Activated CD8-positive, alpha-beta memory T cell treated with anti-CD3 and anti-CD28 coated beads for 24 hours (primary cell): ENCODE data around the gene MBD3L2B.

Experiments used
- DNase-seq: peaks from one replicate; pipeline ENCODE4 v3.0.0-alpha.2; 2020

MBD3L2B gene

GRCh38 chr19:7010722-7011593 is 10.3 kb downstream of the MBD3L2B start:
- no peak for DNase-seq

GRCh38 chr19:7007859-7008258 is 13.4 kb downstream of the MBD3L2B start:
- no peak for DNase-seq

GRCh38 chr19:7006135-7006704 is 15.0 kb downstream of the MBD3L2B start:
- no peak for DNase-seq

- DNase-seq: no peak
Measured at GRCh38 chr19:7004313-7004931, 16.8 kb downstream of the MBD3L2B start.

GRCh38 chr19:7000816-7001215 is 20.4 kb downstream of the MBD3L2B start:
- no peak for DNase-seq

- DNase-seq: no peak
Measured at GRCh38 chr19:7000333-7000732, 20.9 kb downstream of the MBD3L2B start.

GRCh38 chr19:6999933-7000332 is 21.3 kb downstream of the MBD3L2B start:
- no peak for DNase-seq

- DNase-seq: no peak
Measured at GRCh38 chr19:6997679-6998445, 23.4 kb downstream of the MBD3L2B start.

GRCh38 chr19:6996810-6997209 is 24.4 kb downstream of the MBD3L2B start:
- no peak for DNase-seq

- DNase-seq: no peak
Measured at GRCh38 chr19:6995054-6995453, 26.2 kb downstream of the MBD3L2B start.

GRCh38 chr19:6988257-6988656 is 33.0 kb downstream of the MBD3L2B start:
- DNase-seq: no peak

- DNase-seq: no peak
Measured at GRCh38 chr19:6987850-6988249, 33.4 kb downstream of the MBD3L2B start.

GRCh38 chr19:6983448-6983847 is 37.8 kb downstream of the MBD3L2B start:
- no peak for DNase-seq

- no peak for DNase-seq
Measured at GRCh38 chr19:6979399-6979798, 41.8 kb downstream of the MBD3L2B start.

GRCh38 chr19:6976197-6976596 is 45.0 kb downstream of the MBD3L2B start:
- no peak for DNase-seq

GRCh38 chr19:6971366-6971765 is 49.9 kb downstream of the MBD3L2B start:
- no peak for DNase-seq

- no peak for DNase-seq
Measured at GRCh38 chr19:6970443-6970842, 50.8 kb downstream of the MBD3L2B start.

GRCh38 chr19:6970021-6970420 is 51.2 kb downstream of the MBD3L2B start:
- DNase-seq: no peak

GRCh38 chr19:6969490-6969889 is 51.7 kb downstream of the MBD3L2B start:
- no peak for DNase-seq
